CD14-positive monocyte (primary cell): ENCODE results near the gene TRIM9. TPM values are rescaled to one million over a fixed set of nuclear protein-coding genes. Genes with fewer than 3 reads are reported as not detected.

Experiments
- DNase-seq, 3 donors: peaks; one replicate each; pipeline ENCODE4 v3.0.0-alpha.2; 2011 to 2022
- H2AFZ ChIP-seq: 2 replicates; pipeline ENCODE4 v1.6.0; 2012; ENCODE audit warnings: mild to moderate bottlenecking, low read depth, low read length, inconsistent platforms; ENCODE audit not compliant: insufficient read depth, poor library complexity, severe bottlenecking
- H3K27ac ChIP-seq, 2 donors: 1 replicate in 1 of 2; 2 replicates in 1 of 2; pipeline ENCODE4 v1.5.1; 2012 to 2013; ENCODE audit warnings: low read length in 2 of 2, control low read depth in 1 of 2, inconsistent platforms in 1 of 2, low read depth in 1 of 2, mild to moderate bottlenecking in 1 of 2
- H3K27me3 ChIP-seq, 2 donors: one replicate each; pipeline versions ENCODE4 v1.6.0 to v1.6.1; 2011 to 2013; ENCODE audit warnings: low read length in 2 of 2; ENCODE audit not compliant: control insufficient read depth in 2 of 2, insufficient read depth in 2 of 2
- H3K36me3 ChIP-seq, 2 donors: replicated peaks in 1 of 2; 1 replicate in 1 of 2; 2 replicates in 1 of 2; pipeline versions ENCODE4 v1.5.1 to v1.6.1; 2012 to 2013; ENCODE audit warnings: low read length in 2 of 2, control low read depth in 1 of 2, inconsistent platforms in 1 of 2, mild to moderate bottlenecking in 1 of 2; ENCODE audit not compliant: insufficient read depth in 2 of 2, control insufficient read depth in 1 of 2
- H3K4me1 ChIP-seq, 2 donors: 1 replicate in 1 of 2; 2 replicates in 1 of 2; pipeline versions ENCODE4 v1.5.1 to v1.6.1; 2012 to 2013; ENCODE audit warnings: low read length in 2 of 2, control low read depth in 1 of 2, inconsistent platforms in 1 of 2, mild to moderate bottlenecking in 1 of 2, moderate library complexity in 1 of 2; ENCODE audit not compliant: insufficient read depth in 2 of 2, control insufficient read depth in 1 of 2
- H3K4me2 ChIP-seq: replicated peaks from 2 replicates; pipeline ENCODE3; 2012; ENCODE audit warnings: low read length, moderate library complexity, mild to moderate bottlenecking; ENCODE audit not compliant: poor library complexity, severe bottlenecking; ENCODE audit errors: extremely low read depth
- H3K4me3 ChIP-seq, 3 experiments: fragments of 200-600 bp in 1 of 3; sonication (generic) in 1 of 3; replicated peaks in 1 of 3; 1 replicate in 2 of 3; 2 replicates in 1 of 3; pipeline ENCODE4 v1.5.1; 2011 to 2013; ENCODE audit warnings: low read length in 3 of 3, mild to moderate bottlenecking in 3 of 3, control low read depth in 2 of 3, low read depth in 2 of 3, inconsistent platforms in 1 of 3, moderate library complexity in 1 of 3
- H3K79me2 ChIP-seq: 2 replicates; pipeline ENCODE4 v1.6.0; 2012; ENCODE audit warnings: mild to moderate bottlenecking, control low read depth, inconsistent platforms, low read length, moderate library complexity; ENCODE audit not compliant: insufficient read depth
- H3K9ac ChIP-seq: 2 replicates; pipeline ENCODE4 v1.6.0; 2017; ENCODE audit warnings: low read length, mild to moderate bottlenecking; ENCODE audit not compliant: insufficient read depth, poor library complexity, severe bottlenecking
- H3K9me3 ChIP-seq, 2 donors: replicated peaks in 1 of 2; 1 replicate in 1 of 2; 2 replicates in 1 of 2; pipeline versions ENCODE4 v1.5.1 to v1.6.1; 2012 to 2013; ENCODE audit warnings: low read length in 2 of 2, control low read depth in 1 of 2; ENCODE audit not compliant: control insufficient read depth in 1 of 2, insufficient read depth in 1 of 2
- H4K20me1 ChIP-seq: 2 replicates; pipeline ENCODE4 v1.6.0; 2012; ENCODE audit warnings: mild to moderate bottlenecking, low read length, control low read depth, moderate library complexity; ENCODE audit not compliant: insufficient read depth
- H3K27ac Mint-ChIP-seq, 7 donors: one replicate each; pipeline ENCODE4 v1.8.0; 2020; ENCODE audit warnings: mild to moderate bottlenecking in 7 of 7, mixed read lengths in 7 of 7, moderate library complexity in 6 of 7, inconsistent platforms in 2 of 7
- H3K27me3 Mint-ChIP-seq, 3 donors: one replicate each; pipeline ENCODE4 v1.8.0; 2021 to 2022; ENCODE audit warnings: low read depth in 3 of 3, mild to moderate bottlenecking in 3 of 3, mixed read lengths in 3 of 3, moderate library complexity in 3 of 3, inconsistent platforms in 1 of 3
- H3K36me3 Mint-ChIP-seq, 2 donors: one replicate each; pipeline ENCODE4 v1.8.0; 2020; ENCODE audit warnings: mixed read lengths in 2 of 2, inconsistent platforms in 1 of 2, mild to moderate bottlenecking in 1 of 2
- H3K4me1 Mint-ChIP-seq: one replicate; pipeline ENCODE4 v1.8.0; 2020; ENCODE audit warnings: mild to moderate bottlenecking, mixed read lengths
- H3K4me3 Mint-ChIP-seq, 2 donors: one replicate each; pipeline ENCODE4 v1.8.0; 2020; ENCODE audit warnings: mild to moderate bottlenecking in 2 of 2, mixed read lengths in 2 of 2, moderate library complexity in 1 of 2
- H3K9me3 Mint-ChIP-seq, 7 donors: one replicate each; pipeline ENCODE4 v1.8.0; 2020 to 2022; ENCODE audit warnings: mixed read lengths in 7 of 7, mild to moderate bottlenecking in 6 of 7, moderate library complexity in 6 of 7, inconsistent platforms in 2 of 7
- WGBS: methylation state at CpG from one replicate; pipeline ENCODE4 v1.1.5; 2013; ENCODE audit warnings: missing lambda C conversion rate; ENCODE audit not compliant: insufficient coverage; 5-methylcytosine and 5-hydroxymethylcytosine counted together
- intact Hi-C, 2 donors: fragments of 100-400 bp; cut with micrococcal nuclease; formaldehyde crosslinking; loops; one replicate each; pipeline versions ENCODE4 v1.15.0 to v1.15.1; 2023
- polyA plus RNA-seq, 3 donors: library from polyadenylated mRNA; depleted of rRNA in 1 of 3; unstranded in 2 of 3; stranded (reverse) in 1 of 3; fragments of 300-500 nt in 2 of 3; fragments of >200 nt in 1 of 3; fragmentation: Illumina TruSeq in 2 of 3; gene quantifications; 1 replicate in 2 of 3; 2 replicates in 1 of 3; pipeline ENCODE4 v1.2.3, GENCODE V29; 2012 to 2021
- TF ChIP-seq, protein P1 (sequence below): fragments of 200-600 bp; IDR thresholded peaks from one replicate; pipeline ENCODE4 v1.8.0; 2022; ENCODE audit warnings: antibody characterized with exemption, mild to moderate bottlenecking

The TRIM9 gene
- polyA plus RNA-seq, 3 donors: 0.01 TPM; not detected in 2

DNA sequence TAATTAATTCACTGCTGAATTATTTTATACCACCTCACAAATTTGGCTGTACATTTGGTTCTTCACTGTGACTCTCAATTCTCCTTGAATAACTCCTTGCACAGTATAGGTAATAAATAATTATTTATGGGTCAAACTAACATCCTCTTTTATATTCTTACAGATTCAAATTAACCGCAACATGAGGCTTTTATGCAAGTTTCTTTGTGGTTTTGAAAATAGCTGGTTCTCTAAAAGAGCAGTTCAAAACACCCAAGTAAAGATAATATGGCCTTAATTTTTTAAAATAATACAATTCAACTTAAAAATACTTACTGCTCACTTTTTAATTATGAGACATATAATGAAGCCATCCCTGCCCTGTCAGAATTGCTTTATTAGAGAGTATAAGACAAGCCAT lies 12.9 kb upstream of the TRIM9 start:
- Mint-ChIP-seq H3K27ac (no peak overlapping the region), H3K27me3 (peaks cover 2 to 6% (median 5%) of the 10 kb centered on the region in 3 donors), H3K4me1 (peaks cover 16% of the 10 kb centered on the region), H3K4me3 (peak overlapping the region in 1 of 2 donors; percentile 66), H3K9me3 (peaks cover 0 to 4% (median 2%) of the 10 kb centered on the region in 7 donors), H3K36me3 (no peaks in the 10 kb centered on the region)
- Histone ChIP-seq H3K4me2 (peak overlapping the region; percentile 21), H2AFZ (no peak overlapping the region), H3K79me2 (no peaks in the 10 kb centered on the region), H3K4me1 (peaks cover 15 to 18% of the 10 kb centered on the region in 2 donors), H3K27me3 (no peaks in the 10 kb centered on the region), H3K27ac (no peak overlapping the region), H3K9ac (no peak overlapping the region), H3K4me3 (no peak overlapping the region), H3K9me3 (no peaks in the 10 kb centered on the region), H4K20me1 (no peaks in the 10 kb centered on the region), H3K36me3 (no peaks in the 10 kb centered on the region)
- intact Hi-C loops: no loop called here
- no CpG with 5 or more reads among the region's 1 CpG for WGBS
- TF ChIP-seq, protein P1, sequence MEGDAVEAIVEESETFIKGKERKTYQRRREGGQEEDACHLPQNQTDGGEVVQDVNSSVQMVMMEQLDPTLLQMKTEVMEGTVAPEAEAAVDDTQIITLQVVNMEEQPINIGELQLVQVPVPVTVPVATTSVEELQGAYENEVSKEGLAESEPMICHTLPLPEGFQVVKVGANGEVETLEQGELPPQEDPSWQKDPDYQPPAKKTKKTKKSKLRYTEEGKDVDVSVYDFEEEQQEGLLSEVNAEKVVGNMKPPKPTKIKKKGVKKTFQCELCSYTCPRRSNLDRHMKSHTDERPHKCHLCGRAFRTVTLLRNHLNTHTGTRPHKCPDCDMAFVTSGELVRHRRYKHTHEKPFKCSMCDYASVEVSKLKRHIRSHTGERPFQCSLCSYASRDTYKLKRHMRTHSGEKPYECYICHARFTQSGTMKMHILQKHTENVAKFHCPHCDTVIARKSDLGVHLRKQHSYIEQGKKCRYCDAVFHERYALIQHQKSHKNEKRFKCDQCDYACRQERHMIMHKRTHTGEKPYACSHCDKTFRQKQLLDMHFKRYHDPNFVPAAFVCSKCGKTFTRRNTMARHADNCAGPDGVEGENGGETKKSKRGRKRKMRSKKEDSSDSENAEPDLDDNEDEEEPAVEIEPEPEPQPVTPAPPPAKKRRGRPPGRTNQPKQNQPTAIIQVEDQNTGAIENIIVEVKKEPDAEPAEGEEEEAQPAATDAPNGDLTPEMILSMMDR: no peak
- no peak for DNase-seq

DNA sequence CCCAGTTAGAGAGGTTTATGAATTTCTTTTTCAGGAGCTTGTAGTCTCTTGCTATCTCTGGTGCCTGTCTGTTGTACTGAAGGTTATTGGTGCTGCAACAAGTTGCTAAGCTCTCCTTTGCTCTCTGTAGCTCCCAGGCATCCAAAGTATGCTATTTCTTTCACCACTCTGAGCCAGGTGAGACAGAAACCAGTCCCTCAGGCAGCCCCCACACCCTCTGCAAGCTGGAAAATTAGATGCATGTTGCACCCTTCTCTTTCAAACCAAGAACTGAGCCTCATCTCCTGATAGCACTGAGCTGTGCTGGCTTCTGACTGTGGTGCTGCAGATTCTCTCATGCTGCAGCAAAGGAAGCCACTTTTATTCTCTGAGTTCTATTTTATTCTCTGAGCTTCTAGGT lies 9.6 kb upstream of the TRIM9 start:
- Histone ChIP-seq H3K79me2 (no peaks in the 10 kb centered on the region), H3K27ac (no peak overlapping the region), H2AFZ (no peak overlapping the region), H3K4me2 (no peak overlapping the region), H3K27me3 (peaks cover 0 to 6% of the 10 kb centered on the region in 2 donors), H3K4me3 (no peak overlapping the region), H3K36me3 (no peaks in the 10 kb centered on the region), H3K4me1 (peaks cover 15 to 18% of the 10 kb centered on the region in 2 donors), H4K20me1 (no peaks in the 10 kb centered on the region), H3K9ac (no peak overlapping the region), H3K9me3 (no peaks in the 10 kb centered on the region)
- Mint-ChIP-seq H3K9me3 (peaks cover 0 to 2% (median 0%) of the 10 kb centered on the region in 7 donors), H3K27me3 (peaks cover 5 to 6% (median 6%) of the 10 kb centered on the region in 3 donors), H3K36me3 (no peaks in the 10 kb centered on the region), H3K4me3 (no peak overlapping the region), H3K27ac (no peak overlapping the region), H3K4me1 (peaks cover 16% of the 10 kb centered on the region)
- DNase-seq: no peak
- TF ChIP-seq, protein P1: no peak
- intact Hi-C loops: no loop called here
